GM19467 (cell line): ENCODE results near the gene OSBPL8.
A peak's percentile ranks its signal among the peaks of the same experiment; 100 is the strongest.
"Not testable (repeated sequence)": the region's sequence is repeated elsewhere in the genome, so short reads cannot be mapped to it uniquely, and the experiment has no call there.

Experiments
- ATAC-seq: cut with Tn5 transposase; IDR thresholded peaks from one replicate; pipeline ENCODE4 v1.9.1; 2021; ENCODE audit warnings: mild to moderate bottlenecking, moderate library complexity; ENCODE audit not compliant: unreplicated experiment

The OSBPL8 gene

GRCh38 chr12:76532520-76532919, 27.1 kb downstream of the OSBPL8 start:
- no peak for ATAC-seq

GRCh38 chr12:76531056-76531455, 28.5 kb downstream of the OSBPL8 start:
- no peak for ATAC-seq

- ATAC-seq: no peak
These were observed 29.1 kb downstream of the OSBPL8 start for GRCh38 chr12:76530516-76530915.

- no peak for ATAC-seq
These were observed 30.2 kb downstream of the OSBPL8 start for GRCh38 chr12:76529226-76529918.

GRCh38 chr12:76523408-76523807, 36.2 kb downstream of the OSBPL8 start:
- ATAC-seq: no peak

GRCh38 chr12:76520348-76520747, 39.2 kb downstream of the OSBPL8 start:
- ATAC-seq: no peak

GRCh38 chr12:76519538-76519937, 40.0 kb downstream of the OSBPL8 start:
- ATAC-seq: no peak

GRCh38 chr12:76518699-76519098, 40.9 kb downstream of the OSBPL8 start:
- no peak for ATAC-seq

- ATAC-seq: no peak
These were observed 44.3 kb downstream of the OSBPL8 start for GRCh38 chr12:76515271-76515670.

GRCh38 chr12:76511116-76511716, 48.4 kb downstream of the OSBPL8 start:
- peak; percentile 93 for ATAC-seq

GRCh38 chr12:76508128-76508980, 51.2 kb downstream of the OSBPL8 start:
- ATAC-seq: no peak

GRCh38 chr12:76506149-76506548, 53.4 kb downstream of the OSBPL8 start:
- no peak for ATAC-seq

GRCh38 chr12:76505050-76505449, 54.5 kb downstream of the OSBPL8 start:
- no peak for ATAC-seq

- no peak for ATAC-seq
These were observed 55.0 kb downstream of the OSBPL8 start for GRCh38 chr12:76504606-76505005.

- no peak for ATAC-seq
These were observed 55.6 kb downstream of the OSBPL8 start for GRCh38 chr12:76503957-76504356.

- no peak for ATAC-seq
These were observed 58.2 kb downstream of the OSBPL8 start for GRCh38 chr12:76501390-76501789.

GRCh38 chr12:76499136-76499535, 60.4 kb downstream of the OSBPL8 start:
- not testable (repeated sequence) for ATAC-seq

GRCh38 chr12:76495556-76495955, 64.0 kb downstream of the OSBPL8 start:
- ATAC-seq: no peak

- ATAC-seq: no peak
These were observed 68.3 kb downstream of the OSBPL8 start for GRCh38 chr12:76491292-76491691.

GRCh38 chr12:76490763-76491162, 68.8 kb downstream of the OSBPL8 start:
- no peak for ATAC-seq

GRCh38 chr12:76489737-76490136, 69.8 kb downstream of the OSBPL8 start:
- ATAC-seq: no peak

GRCh38 chr12:76486011-76486410, 73.6 kb downstream of the OSBPL8 start:
- no peak for ATAC-seq
